Cardiac septum (tissue), 1 donor: Measurements from ENCODE around the gene GRIK4. TPM values are rescaled to one million over a fixed set of nuclear protein-coding genes. Genes with fewer than 3 reads are reported as not detected.

Experiments used
- DNase-seq: peaks from one replicate; pipeline ENCODE4 v3.0.0-alpha.2; 2020; ENCODE audit warnings: low spot score
- intact Hi-C: fragments of 100-400 bp; cut with DNase I; formaldehyde crosslinking; loops from one replicate; pipeline ENCODE4 v1.14.0; 2022
- total RNA-seq: library from RNA; stranded (reverse); fragmentation: NEBNext Ultra II Directional; extraction: Animal tissue kit (Norgen Biotek cat#: 25700); gene quantifications from one replicate; pipeline ENCODE4 v1.2.1, GENCODE V29; 2021
- donor health status: DM: no; HTN: no; CAD: no.

Gene GRIK4
- total RNA-seq, 1 donor from 2014 or later = 0.40 TPM

GRCh38 chr11:120680322-120680721 is 168.8 kb downstream of the GRIK4 start:
- intact Hi-C loops = no loop called here

GRCh38 chr11:120681434-120682331 is 170.1 kb downstream of the GRIK4 start:
- intact Hi-C loops = no loop called here
- DNase-seq = no peak

More at GRCh38 chr11:120680322-120680721, 168.8 kb downstream of the GRIK4 start:
- DNase-seq = no peak

GRCh38 chr11:120682332-120682649 is 170.7 kb downstream of the GRIK4 start:
- intact Hi-C loops = no loop called here
- DNase-seq = no peak

DNA sequence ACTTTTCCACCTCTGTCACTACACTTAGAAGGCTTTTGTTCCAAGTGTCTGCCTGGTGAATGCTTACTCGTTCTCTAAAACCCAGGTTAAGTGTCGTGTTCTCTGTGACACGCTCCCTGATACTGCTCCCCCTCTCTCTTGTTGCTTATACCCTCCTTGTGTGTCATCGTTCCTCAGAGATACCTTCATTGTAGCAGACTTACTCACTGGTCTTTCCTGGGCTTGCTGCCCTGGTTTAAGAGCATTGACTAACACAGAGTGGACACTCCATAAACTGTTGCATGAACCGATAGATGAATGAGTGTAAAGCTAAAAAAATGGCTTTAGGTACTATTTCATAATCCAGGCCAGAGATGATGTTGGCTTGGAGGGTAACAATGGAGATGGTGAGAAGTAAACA is 171.3 kb downstream of the GRIK4 start:
- DNase-seq = no peak
- intact Hi-C loops = no loop called here

- intact Hi-C loops = loop anchor here (5.0 kb wide), 1 partner anchor 266 kb away; no protein-coding TSS in a partner anchor
- DNase-seq = no peak
Measured at GRCh38 chr11:120686516-120686915, 175.0 kb downstream of the GRIK4 start.

DNA sequence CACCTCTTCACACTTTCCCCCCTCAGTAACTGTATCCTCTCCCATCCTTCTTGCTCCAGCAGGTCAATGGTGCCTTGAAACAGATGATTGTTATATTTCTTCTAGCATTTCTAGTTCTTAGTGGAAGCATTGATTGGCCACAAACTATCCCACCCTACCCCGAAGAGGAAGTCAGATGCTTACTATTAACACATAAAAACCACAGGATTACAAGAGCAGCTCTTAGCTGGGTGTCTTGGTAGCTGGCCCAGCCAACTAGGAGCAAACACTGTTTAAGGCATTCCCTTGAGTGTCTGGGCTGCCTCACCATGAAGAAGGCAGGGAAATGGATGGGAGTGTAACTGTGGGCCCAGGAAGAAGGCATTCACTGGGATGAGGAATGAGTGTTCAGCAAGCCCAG is 176.6 kb downstream of the GRIK4 start:
- DNase-seq = no peak
- intact Hi-C loops = loop anchor here (5.0 kb wide), 1 partner anchor 264 kb away; no protein-coding TSS in a partner anchor

- intact Hi-C loops = loop anchor here (5.0 kb wide), 1 partner anchor 263 kb away; no protein-coding TSS in a partner anchor
Measured at GRCh38 chr11:120689596-120690275, 178.2 kb downstream of the GRIK4 start.

GRCh38 chr11:120690406-120690805 is 178.9 kb downstream of the GRIK4 start:
- no peak for DNase-seq
- intact Hi-C loops = no loop called here

More at GRCh38 chr11:120689596-120690275, 178.2 kb downstream of the GRIK4 start:
- DNase-seq = no peak

DNA sequence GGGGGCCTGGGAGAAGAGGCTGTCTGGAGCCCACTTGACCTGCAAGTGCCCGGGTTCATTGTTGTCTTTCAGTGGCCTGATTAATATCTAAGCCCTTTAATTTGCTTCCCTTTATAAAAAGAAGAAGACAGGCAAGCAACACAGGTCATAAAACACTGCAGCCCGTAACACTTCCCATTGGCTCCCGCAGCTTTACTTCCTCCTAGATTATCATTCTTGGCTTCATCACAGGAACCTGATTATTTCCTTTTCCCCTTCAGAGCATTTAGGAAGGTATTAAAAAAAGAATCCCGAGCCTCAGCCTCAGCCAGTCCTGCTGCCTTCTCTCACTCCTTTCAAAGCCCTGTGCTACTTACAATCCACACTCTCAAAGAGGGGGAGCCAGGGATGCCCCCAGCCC is 183.2 kb downstream of the GRIK4 start:
- intact Hi-C loops = no loop called here
- DNase-seq = no peak

DNA sequence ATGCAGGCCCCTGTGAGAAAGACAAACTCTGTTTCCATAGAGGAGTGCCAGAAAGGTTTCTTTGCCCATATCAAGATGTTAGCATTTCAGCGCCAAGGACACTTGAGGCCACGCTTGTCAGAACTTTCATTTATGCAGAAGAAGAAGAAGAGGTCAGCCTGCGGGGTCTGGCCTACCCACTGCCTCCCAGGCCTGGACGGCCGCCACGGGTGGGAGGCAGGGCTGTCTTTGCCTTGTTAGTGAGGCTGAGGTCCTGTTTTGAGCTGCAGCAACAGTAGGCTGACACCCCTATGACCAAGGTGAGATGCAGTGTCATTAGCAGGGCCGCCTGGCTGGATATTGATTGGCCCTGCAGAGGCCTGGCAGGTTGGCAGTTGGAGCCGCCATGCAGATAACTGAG is 183.9 kb downstream of the GRIK4 start:
- DNase-seq = no peak
- intact Hi-C loops = no loop called here

DNA sequence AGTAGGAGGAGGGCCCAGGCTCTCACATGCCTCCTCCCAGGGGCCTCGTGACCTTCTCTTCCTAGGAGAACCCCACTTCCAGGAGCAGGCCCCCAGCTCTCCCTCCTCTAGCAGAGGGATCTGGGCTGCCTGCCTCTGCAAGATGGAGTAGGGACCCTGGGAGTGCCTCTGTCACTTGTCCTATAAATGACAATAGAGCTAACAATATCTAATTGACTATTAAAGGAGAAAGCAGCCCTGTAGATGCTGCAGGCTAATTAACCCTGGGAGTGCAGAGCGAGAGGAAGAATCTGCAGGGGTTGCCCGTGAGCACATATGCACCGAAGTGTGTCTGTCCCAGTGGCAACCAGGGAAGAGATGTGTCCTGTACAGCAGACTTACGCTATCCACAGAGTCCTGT is 184.4 kb downstream of the GRIK4 start:
- intact Hi-C loops = no loop called here

DNA sequence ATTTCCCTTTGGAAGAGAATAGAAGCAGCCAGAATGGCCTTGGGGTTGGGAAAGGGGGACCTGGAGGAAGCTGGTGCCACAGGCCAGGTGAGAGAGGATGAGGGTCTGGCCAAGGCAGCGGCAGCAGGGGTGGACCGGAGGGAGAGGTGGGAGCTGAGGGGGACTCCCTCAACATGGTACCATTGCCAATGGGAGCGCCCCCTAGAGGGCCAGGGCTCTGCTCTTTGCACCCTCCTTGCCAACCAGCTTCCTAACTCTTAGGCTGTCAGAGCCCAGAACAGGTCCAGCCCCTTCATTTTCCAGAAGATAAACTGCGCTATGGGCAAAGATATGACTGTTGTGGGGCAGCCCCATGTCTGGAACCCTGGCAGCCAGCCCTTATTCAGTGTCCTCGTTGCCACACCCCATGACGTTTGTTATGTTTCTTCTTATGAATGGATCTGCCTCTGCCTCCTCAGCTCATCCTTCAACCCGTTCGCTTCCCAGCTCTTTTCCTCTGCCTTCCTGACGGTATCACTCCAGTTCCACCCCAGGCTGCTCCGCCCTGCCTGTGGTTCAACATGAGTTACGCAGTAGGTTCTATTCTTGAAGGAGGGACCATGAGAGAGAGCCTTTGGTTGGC is 185.2 kb downstream of the GRIK4 start:
- intact Hi-C loops = no loop called here
- DNase-seq = no peak

More for the DNA sequence above, 184.4 kb downstream of the GRIK4 start:
- DNase-seq = no peak

DNA sequence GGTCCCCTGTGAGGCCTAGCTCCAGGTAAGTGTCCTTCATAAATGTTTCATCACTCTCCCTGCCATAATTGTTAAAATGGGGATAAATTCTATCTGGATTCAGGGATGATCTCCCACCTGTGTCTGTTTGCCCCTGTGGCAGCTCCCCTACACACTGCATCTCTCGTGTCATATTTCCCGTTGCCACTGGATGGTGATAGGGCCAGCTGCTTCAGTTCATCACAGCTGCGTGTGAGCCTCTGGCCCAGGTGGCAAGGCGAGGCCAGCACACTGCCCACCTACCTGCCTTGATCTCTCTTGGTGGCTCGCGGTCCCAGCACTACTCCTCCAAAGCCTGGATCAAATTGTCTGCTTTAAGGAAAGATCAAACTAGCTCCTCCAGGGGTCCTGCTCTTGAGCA is 187.4 kb downstream of the GRIK4 start:
- no peak for DNase-seq
- intact Hi-C loops = no loop called here

DNA sequence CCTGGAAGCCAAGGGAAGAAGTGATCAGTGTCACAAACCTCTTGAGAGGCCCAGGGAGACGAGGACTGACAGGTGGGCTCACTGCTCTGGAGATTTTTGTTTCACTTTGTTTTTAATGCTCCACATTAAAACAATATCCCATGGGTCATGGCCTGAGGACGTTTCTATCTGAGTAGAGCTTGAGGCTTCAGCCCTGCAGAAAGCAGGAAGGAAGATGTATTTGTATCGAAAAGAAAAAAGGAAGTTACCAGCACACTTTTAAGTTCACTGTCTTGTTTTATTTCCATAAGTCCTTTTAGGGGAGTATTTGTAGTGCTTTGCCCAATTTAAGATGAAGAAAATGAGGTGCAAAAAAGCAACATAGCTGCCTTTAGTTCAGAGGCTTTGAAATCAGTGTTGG is 191.1 kb downstream of the GRIK4 start:
- no peak for DNase-seq
- intact Hi-C loops = no loop called here

DNA sequence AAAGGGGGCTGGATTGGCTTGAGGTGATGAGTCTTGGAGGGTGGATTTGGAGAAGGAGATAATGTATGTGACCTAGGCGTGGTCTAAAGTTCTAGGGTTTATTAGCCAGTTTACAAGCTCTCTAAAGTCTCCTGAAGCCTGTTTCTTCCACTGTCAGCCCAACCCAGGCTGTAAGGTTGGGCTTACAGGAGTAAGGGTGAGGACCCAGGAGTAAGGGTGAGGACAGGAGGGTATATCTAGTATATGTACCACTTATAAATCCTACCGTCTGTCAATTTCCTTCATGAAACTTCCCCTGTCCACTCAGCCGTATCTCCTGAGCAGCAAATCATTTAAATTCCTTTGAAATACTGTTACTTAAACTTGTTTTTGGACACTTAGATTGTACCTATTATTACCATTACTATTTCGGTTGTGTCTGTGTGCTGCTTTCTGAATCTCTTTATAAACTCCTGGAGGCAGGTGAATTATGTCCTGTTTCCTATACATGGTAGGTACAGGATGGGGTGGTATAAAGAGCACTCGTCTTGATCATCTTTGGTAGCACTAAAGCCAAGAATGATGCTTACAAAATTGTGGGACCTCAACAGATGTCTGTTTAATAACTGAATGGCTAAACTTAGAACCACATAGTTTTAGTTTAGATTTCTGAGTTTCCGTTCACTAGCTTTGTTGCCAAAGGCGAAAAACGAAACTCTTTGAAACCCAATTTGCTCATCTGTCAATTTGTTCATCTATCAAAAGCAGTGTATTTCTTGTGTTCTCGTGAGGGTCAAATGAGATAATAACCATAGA is 192.0 kb downstream of the GRIK4 start:
- intact Hi-C loops = no loop called here
- DNase-seq = no peak

GRCh38 chr11:120704256-120704750 is 192.8 kb downstream of the GRIK4 start:
- no peak for DNase-seq
- intact Hi-C loops = no loop called here

- intact Hi-C loops = no loop called here
- DNase-seq = no peak
Measured at GRCh38 chr11:120706257-120706656, 194.7 kb downstream of the GRIK4 start.

- intact Hi-C loops = no loop called here
- no peak for DNase-seq
Measured at GRCh38 chr11:120707098-120707497, 195.6 kb downstream of the GRIK4 start.

- no peak for DNase-seq
- intact Hi-C loops = no loop called here
Measured at GRCh38 chr11:120707663-120708062, 196.1 kb downstream of the GRIK4 start.
